K562 (cell line): ENCODE measurements around the gene CCT5. TPM values are rescaled to one million over a fixed set of nuclear protein-coding genes. Genes with fewer than 3 reads are reported as not detected.

Experiments
- CBFA2T3 ChIP-seq: fragments of 450-650 bp; IDR thresholded peaks from 2 replicates; pipeline ENCODE4 v1.6.1; 2017
- CBX5 ChIP-seq: IDR thresholded peaks from 2 replicates; pipeline ENCODE4 v1.6.1; 2014; ENCODE audit warnings: low read depth, borderline replicate concordance
- CHD1 ChIP-seq: fragments of 200-600 bp; sonication (generic); IDR thresholded peaks from one replicate; pipeline ENCODE4 v1.6.1; 2012; ENCODE audit warnings: mild to moderate bottlenecking, moderate library complexity, low read length, inconsistent platforms
- CHD2 ChIP-seq: IDR thresholded peaks from 2 replicates; pipeline ENCODE4 v1.6.1; 2011; ENCODE audit warnings: low read depth, low read length
- ESRRB ChIP-seq: fragments of 250-450 bp; sonication (Bioruptor Pico); IDR thresholded peaks from 2 replicates; pipeline ENCODE4 v1.5.0; 2020; ENCODE audit warnings: mild to moderate bottlenecking, moderate library complexity, borderline replicate concordance
- NCOA4 ChIP-seq: fragments of 450-650 bp; IDR thresholded peaks from 2 replicates; pipeline ENCODE4 v1.6.1; 2018; ENCODE audit warnings: mild to moderate bottlenecking; ENCODE audit not compliant: partially characterized antibody
- NR2C1 ChIP-seq, 2 experiments: fragments of 450-650 bp; IDR thresholded peaks; 2 replicates each; pipeline ENCODE4 v1.6.1; 2017; ENCODE audit warnings: mild to moderate bottlenecking in 2 of 2, antibody characterized with exemption in 1 of 2, inconsistent platforms in 1 of 2, missing compliant biosample characterization in 1 of 2, missing genetic modification characterization in 1 of 2
- PTRF ChIP-seq: fragments of 450-650 bp; IDR thresholded peaks from 2 replicates; pipeline ENCODE4 v1.6.1; 2016; ENCODE audit warnings: mild to moderate bottlenecking, missing genetic modification characterization, missing compliant biosample characterization
- RBM34 ChIP-seq: fragments of 200-400 bp; formaldehyde crosslinking; IDR thresholded peaks from 2 replicates; pipeline ENCODE4 v1.6.1; 2018; ENCODE audit warnings: low read length, borderline replicate concordance; ENCODE audit not compliant: insufficient read depth
- RHOXF2B ChIP-seq: fragments of 250-450 bp; sonication (Bioruptor Pico); conservative IDR thresholded peaks from 2 replicates; pipeline ENCODE4 v1.5.1; 2021
- ZEB2 ChIP-seq: fragments of 450-650 bp; IDR thresholded peaks from 2 replicates; pipeline ENCODE4 v1.6.1; 2016
- ZNF589 ChIP-seq: fragments of 200-800 bp; sonication (Bioruptor generic); IDR thresholded peaks from 2 replicates; pipeline ENCODE4 v1.6.1; 2016; ENCODE audit warnings: low read depth, missing genetic modification characterization, missing compliant biosample characterization
- polyA plus RNA-seq, 8 experiments: library from polyadenylated mRNA; depleted of rRNA in 4 of 8; stranded (reverse) in 5 of 8; unstranded in 3 of 8; fragments of >200 nt; fragmentation: Nextera tagmentation in 2 of 8; fragmentation: Illumina TruSeq in 1 of 8; extraction: Ambion mirVana in 2 of 8; extraction: Trizol in 1 of 8; gene quantifications; 2 replicates each; pipeline versions ENCODE4 v1.2.1 to v1.2.3, GENCODE V29; 2011 to 2014; ENCODE audit warnings: inconsistent platforms in 1 of 8, missing spikeins in 1 of 8
- total RNA-seq, 7 experiments: library from RNA; depleted of rRNA in 6 of 7; stranded (reverse); fragments of >200 nt in 6 of 7; fragmentation: Illumina TruSeq in 2 of 7; extraction: Trizol in 2 of 7; gene quantifications; 2 replicates each; pipeline versions ENCODE4 v1.2.1 to v1.2.3, GENCODE V29; 2011 to 2021; ENCODE audit warnings: low replicate concordance in 1 of 7
- TF ChIP-seq, protein P1 (sequence below): fragments of 450-650 bp; formaldehyde crosslinking; IDR thresholded peaks from 2 replicates; pipeline ENCODE4 v1.4.0; 2020; ENCODE audit warnings: mild to moderate bottlenecking, moderate library complexity
- TF ChIP-seq, protein P2 (sequence below): fragments of 450-650 bp; IDR thresholded peaks from 2 replicates; pipeline ENCODE4 v1.6.1; 2016; ENCODE audit warnings: mild to moderate bottlenecking, moderate library complexity
- TF ChIP-seq, protein P3 (sequence below): fragments of 250-450 bp; sonication (Bioruptor Pico); IDR thresholded peaks from 2 replicates; pipeline ENCODE4 v1.8.0; 2021; ENCODE audit warnings: moderate library complexity, mild to moderate bottlenecking, inconsistent platforms

Gene CCT5
- total and polyA plus RNA-seq, 9 of the 15 experiments (the other 6 are each of a cell fraction or from before 2014, with no cell fraction given), result 782 to 1,606 (median 1,153) TPM

DNA sequence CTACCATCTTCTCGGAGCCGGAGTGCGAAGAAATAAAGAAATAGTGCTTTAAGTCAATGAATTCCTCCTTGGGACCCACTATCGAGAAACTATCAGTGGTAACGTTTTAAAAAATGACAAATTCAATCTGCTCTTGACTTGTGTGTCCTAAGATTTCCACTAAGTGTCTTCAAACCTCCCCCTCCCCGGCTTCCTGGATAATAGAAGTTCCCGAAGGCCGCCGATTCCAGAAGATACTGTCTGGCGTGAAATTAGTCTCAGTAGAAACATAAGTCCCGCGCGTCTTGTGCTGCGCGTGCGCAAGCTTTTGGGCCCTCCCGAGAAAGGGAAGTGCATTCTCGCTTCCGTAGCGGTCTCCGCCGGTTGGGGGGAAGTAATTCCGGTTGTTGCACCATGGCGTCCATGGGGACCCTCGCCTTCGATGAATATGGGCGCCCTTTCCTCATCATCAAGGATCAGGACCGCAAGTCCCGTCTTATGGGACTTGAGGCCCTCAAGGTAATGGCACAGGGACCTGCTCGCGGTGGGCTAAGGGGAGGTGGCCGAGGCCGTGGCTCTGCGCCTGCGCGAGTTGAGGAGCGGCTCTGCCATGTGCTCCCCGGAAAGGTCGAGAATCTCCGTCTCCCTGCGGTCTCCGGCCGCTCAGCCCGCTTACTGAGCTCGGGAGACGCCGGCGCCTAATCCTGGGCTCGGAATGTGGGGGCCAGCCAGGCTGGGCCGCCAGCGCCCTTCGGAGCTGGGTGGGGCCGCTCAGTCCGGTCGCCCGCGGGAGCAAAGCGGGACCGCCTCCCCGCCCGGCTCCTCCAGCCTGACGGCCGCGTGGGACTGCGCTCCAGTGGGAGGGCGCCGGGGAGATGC, at the start of gene CCT5 (continued):
- no peak for TF ChIP-seq PTRF (tag)
- TF ChIP-seq, protein P1, sequence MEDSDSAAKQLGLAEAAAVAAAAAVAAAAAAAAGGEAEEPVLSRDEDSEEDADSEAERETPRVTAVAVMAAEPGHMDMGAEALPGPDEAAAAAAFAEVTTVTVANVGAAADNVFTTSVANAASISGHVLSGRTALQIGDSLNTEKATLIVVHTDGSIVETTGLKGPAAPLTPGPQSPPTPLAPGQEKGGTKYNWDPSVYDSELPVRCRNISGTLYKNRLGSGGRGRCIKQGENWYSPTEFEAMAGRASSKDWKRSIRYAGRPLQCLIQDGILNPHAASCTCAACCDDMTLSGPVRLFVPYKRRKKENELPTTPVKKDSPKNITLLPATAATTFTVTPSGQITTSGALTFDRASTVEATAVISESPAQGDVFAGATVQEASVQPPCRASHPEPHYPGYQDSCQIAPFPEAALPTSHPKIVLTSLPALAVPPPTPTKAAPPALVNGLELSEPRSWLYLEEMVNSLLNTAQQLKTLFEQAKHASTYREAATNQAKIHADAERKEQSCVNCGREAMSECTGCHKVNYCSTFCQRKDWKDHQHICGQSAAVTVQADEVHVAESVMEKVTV (CRISPR knock-in tag), result no peak
- TF ChIP-seq ZNF589, result 0 out of 2 replicates have a peak, but pooled peaks have one; percentile 37
- TF ChIP-seq, protein P2, sequence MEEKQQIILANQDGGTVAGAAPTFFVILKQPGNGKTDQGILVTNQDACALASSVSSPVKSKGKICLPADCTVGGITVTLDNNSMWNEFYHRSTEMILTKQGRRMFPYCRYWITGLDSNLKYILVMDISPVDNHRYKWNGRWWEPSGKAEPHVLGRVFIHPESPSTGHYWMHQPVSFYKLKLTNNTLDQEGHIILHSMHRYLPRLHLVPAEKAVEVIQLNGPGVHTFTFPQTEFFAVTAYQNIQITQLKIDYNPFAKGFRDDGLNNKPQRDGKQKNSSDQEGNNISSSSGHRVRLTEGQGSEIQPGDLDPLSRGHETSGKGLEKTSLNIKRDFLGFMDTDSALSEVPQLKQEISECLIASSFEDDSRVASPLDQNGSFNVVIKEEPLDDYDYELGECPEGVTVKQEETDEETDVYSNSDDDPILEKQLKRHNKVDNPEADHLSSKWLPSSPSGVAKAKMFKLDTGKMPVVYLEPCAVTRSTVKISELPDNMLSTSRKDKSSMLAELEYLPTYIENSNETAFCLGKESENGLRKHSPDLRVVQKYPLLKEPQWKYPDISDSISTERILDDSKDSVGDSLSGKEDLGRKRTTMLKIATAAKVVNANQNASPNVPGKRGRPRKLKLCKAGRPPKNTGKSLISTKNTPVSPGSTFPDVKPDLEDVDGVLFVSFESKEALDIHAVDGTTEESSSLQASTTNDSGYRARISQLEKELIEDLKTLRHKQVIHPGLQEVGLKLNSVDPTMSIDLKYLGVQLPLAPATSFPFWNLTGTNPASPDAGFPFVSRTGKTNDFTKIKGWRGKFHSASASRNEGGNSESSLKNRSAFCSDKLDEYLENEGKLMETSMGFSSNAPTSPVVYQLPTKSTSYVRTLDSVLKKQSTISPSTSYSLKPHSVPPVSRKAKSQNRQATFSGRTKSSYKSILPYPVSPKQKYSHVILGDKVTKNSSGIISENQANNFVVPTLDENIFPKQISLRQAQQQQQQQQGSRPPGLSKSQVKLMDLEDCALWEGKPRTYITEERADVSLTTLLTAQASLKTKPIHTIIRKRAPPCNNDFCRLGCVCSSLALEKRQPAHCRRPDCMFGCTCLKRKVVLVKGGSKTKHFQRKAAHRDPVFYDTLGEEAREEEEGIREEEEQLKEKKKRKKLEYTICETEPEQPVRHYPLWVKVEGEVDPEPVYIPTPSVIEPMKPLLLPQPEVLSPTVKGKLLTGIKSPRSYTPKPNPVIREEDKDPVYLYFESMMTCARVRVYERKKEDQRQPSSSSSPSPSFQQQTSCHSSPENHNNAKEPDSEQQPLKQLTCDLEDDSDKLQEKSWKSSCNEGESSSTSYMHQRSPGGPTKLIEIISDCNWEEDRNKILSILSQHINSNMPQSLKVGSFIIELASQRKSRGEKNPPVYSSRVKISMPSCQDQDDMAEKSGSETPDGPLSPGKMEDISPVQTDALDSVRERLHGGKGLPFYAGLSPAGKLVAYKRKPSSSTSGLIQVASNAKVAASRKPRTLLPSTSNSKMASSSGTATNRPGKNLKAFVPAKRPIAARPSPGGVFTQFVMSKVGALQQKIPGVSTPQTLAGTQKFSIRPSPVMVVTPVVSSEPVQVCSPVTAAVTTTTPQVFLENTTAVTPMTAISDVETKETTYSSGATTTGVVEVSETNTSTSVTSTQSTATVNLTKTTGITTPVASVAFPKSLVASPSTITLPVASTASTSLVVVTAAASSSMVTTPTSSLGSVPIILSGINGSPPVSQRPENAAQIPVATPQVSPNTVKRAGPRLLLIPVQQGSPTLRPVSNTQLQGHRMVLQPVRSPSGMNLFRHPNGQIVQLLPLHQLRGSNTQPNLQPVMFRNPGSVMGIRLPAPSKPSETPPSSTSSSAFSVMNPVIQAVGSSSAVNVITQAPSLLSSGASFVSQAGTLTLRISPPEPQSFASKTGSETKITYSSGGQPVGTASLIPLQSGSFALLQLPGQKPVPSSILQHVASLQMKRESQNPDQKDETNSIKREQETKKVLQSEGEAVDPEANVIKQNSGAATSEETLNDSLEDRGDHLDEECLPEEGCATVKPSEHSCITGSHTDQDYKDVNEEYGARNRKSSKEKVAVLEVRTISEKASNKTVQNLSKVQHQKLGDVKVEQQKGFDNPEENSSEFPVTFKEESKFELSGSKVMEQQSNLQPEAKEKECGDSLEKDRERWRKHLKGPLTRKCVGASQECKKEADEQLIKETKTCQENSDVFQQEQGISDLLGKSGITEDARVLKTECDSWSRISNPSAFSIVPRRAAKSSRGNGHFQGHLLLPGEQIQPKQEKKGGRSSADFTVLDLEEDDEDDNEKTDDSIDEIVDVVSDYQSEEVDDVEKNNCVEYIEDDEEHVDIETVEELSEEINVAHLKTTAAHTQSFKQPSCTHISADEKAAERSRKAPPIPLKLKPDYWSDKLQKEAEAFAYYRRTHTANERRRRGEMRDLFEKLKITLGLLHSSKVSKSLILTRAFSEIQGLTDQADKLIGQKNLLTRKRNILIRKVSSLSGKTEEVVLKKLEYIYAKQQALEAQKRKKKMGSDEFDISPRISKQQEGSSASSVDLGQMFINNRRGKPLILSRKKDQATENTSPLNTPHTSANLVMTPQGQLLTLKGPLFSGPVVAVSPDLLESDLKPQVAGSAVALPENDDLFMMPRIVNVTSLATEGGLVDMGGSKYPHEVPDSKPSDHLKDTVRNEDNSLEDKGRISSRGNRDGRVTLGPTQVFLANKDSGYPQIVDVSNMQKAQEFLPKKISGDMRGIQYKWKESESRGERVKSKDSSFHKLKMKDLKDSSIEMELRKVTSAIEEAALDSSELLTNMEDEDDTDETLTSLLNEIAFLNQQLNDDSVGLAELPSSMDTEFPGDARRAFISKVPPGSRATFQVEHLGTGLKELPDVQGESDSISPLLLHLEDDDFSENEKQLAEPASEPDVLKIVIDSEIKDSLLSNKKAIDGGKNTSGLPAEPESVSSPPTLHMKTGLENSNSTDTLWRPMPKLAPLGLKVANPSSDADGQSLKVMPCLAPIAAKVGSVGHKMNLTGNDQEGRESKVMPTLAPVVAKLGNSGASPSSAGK, result peak; percentile 76
- no peak for TF ChIP-seq NCOA4
- peak; percentile 78 for TF ChIP-seq NR2C1 (IDR thresholded peaks at IDR 0.05)
- peak; percentile 89 for TF ChIP-seq NR2C1 (tag; IDR thresholded peaks at IDR 0.05)
- TF ChIP-seq ESRRB, result no peak
- TF ChIP-seq CBFA2T3, result no peak
- no peak for TF ChIP-seq CBX5
- TF ChIP-seq CHD1, result no peak
- TF ChIP-seq, protein P3, sequence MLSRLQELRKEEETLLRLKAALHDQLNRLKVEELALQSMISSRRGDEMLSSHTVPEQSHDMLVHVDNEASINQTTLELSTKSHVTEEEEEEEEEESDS (CRISPR knock-in tag), result no peak
- no peak for TF ChIP-seq ZEB2
- no peak; the same call in 1 of the 2 replicates for TF ChIP-seq CHD2
- no peak for TF ChIP-seq RBM34
- no peak for TF ChIP-seq RHOXF2B (CRISPR knock-in tag)
